Posterior cingulate gyrus (tissue), 11 donors: ENCODE results near the gene PTPRN2.

Experiments used
- DNase-seq, 10 donors: peaks; one replicate each; pipeline versions ENCODE4 v3.0.0 to v3.0.0-alpha.2; 2020 to 2021; ENCODE audit warnings: mixed read lengths in 3 of 10
- intact Hi-C: fragments of 100-400 bp; cut with DNase I; formaldehyde crosslinking; loops from one replicate; pipeline ENCODE4 v1.15.1; 2023

The PTPRN2 gene

GRCh38 chr7:157612664-157613561 is 974.7 kb downstream of the PTPRN2 start:
- peak in 3 of 10 donors; percentile 61 to 85 (median 81) for DNase-seq

DNA sequence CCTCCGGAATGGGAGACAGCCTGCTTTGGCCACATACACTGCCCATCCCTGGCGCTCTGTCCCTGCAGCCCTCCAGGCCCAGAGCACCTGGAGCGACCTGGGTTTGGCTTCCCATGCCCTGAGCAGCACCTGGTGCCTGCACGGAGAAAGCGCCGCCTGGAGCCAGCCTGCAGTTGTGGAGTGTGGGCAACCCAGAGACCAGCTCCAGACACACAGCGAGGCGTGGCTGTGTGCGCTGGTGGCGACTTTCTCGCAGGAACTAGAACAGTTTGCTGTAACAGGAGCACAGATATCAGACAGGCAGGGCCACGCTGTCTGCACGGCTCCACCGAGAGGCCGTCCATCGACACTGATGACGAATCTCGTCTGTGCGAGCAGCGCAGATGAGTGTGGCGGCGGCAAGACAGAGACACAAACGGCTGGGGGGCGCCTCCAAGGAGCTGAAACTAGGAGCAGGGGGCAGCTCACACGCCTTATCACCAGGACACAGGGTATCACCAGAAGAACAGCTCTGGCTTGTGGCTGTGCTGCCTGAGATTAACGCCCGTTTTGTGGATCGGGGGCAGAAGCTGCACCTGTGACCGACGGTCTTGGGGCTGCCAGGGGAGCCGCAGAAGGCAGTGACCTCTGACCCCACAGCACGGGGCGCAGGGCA is 975.5 kb downstream of the PTPRN2 start:
- peak in 2 of 10 donors; percentile 77 to 80 for DNase-seq
- intact Hi-C loops: no loop called here

More at GRCh38 chr7:157612664-157613561, 974.7 kb downstream of the PTPRN2 start:
- intact Hi-C loops: no loop called here

DNA sequence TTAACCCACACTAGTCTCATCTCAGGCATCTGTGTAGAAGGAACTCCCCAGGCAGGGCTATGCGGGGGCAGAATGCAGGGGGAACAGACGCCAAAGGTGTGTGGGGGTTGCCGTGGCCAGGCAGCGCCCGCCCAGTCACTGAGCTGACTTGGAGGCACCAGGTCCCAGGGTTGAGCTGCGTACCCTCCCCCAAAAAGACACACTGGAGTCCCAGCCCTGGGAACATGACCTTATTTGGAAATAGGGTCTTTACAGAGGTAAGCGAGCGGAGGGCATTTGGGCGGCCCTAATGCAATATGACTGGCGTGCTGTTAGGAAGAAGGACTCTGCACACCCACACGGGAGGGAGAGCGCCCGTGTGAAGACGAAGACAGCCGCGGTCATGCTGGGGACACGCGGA is 976.3 kb downstream of the PTPRN2 start:
- peak in 2 of 10 donors; percentile 73 to 75 for DNase-seq

GRCh38 chr7:157610671-157611295 is 976.8 kb downstream of the PTPRN2 start:
- peak in 2 of 10 donors; percentile 51 to 81 for DNase-seq
- intact Hi-C loops: no loop called here

More for the DNA sequence above, 976.3 kb downstream of the PTPRN2 start:
- intact Hi-C loops: no loop called here

DNA sequence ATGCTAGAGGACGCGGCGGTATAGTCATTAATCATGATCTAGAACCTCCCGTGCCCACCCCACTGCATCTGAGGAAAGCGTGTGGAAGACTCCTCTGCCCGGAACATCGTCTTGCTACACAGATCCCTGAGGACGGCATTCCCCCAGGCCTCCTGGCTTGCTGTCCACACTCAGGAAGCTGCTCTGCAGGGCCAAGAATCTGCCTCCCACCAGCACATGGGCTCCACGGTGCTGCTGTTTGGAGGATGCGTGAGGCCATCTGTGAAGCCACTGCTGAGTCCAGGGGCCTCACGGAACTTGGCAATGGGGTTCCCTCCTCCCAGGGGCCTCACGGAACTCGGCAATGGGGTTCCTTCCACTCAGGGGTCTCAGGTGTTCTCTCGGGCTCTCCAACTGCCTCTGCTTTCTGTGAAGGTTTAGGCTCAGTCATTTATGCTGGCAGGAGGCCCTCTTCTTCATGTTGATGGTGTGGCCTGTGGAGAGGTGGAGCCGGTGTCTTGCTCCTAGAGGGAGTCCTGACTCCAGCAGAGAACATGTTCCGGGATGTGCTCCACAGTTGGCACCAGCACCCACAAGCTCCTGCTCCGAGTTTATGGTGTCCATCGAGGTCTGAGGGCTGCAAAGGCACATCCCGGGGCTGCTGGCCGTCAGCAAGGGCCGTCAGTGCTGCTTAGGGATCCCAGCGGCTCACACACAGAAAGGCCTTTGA is 977.5 kb downstream of the PTPRN2 start:
- DNase-seq: peak in 2 of 10 donors; percentile 62 to 69

GRCh38 chr7:157609516-157609915 is 978.1 kb downstream of the PTPRN2 start:
- intact Hi-C loops: loop anchor here (10.0 kb wide), 1 partner anchor 75 kb away; no protein-coding TSS in a partner anchor
- DNase-seq: peak in 2 of 10 donors; percentile 65 to 76

More for the DNA sequence above, 977.5 kb downstream of the PTPRN2 start:
- intact Hi-C loops: loop anchor here (10.0 kb wide), 1 partner anchor 75 kb away; no protein-coding TSS in a partner anchor

GRCh38 chr7:157607218-157607617 is 980.4 kb downstream of the PTPRN2 start:
- DNase-seq: peak in 2 of 10 donors; percentile 15 to 67
- intact Hi-C loops: loop anchor here (10.0 kb wide), 1 partner anchor 78 kb away; no protein-coding TSS in a partner anchor

DNA sequence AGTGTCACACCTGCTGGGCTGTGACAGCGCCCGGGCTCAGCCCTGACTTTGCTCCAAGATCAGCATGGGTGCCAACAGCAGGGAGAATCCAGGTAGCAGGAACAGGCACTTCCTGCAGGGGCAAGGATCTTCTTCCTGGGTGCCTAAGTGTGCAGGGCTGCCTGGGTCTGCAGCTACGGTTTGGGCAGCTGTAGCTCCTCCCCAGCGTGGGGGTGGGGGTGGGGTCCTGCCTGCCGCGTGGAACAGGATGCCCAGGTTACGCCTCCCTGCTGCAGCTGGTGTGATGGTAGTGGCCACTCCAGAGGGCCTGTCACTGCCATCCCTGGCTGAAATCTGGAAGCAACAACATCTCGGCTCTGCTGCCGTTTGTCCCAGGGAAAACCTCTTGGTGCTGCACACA is 981.5 kb downstream of the PTPRN2 start:
- intact Hi-C loops: loop anchor here (10.0 kb wide), 1 partner anchor 79 kb away; no protein-coding TSS in a partner anchor
- DNase-seq: peak in 2 of 10 donors; percentile 60 to 61

GRCh38 chr7:157605638-157606037 is 982.0 kb downstream of the PTPRN2 start:
- peak in 1 of 10 donors; percentile 24 for DNase-seq

GRCh38 chr7:157604661-157605381 is 982.8 kb downstream of the PTPRN2 start:
- intact Hi-C loops: loop anchor here (10.0 kb wide), 1 partner anchor 80 kb away; no protein-coding TSS in a partner anchor
- peak in 2 of 10 donors; percentile 75 to 76 for DNase-seq

More at GRCh38 chr7:157605638-157606037, 982.0 kb downstream of the PTPRN2 start:
- intact Hi-C loops: loop anchor here (10.0 kb wide), 1 partner anchor 79 kb away; no protein-coding TSS in a partner anchor

DNA sequence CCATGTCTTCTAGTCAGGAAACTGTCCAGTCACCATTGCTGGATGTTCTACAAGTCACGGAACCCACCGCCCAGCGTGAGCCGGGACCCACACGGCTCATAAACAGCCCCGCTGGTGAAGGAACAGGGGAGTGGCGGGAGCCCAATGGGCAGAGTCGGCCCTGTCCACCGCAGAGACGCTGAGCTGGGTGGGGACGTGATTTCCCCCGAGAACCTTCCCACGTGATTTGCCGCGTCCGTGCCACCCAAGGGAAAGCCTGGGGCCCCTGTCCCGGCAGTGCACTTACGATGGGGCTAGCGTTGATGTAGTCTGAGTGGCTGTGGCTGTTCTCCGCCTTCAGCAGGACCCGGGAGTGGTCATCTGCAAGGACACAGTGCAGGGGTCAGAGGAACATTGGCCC is 983.9 kb downstream of the PTPRN2 start:
- intact Hi-C loops: loop anchor here (10.0 kb wide), 1 partner anchor 81 kb away; no protein-coding TSS in a partner anchor
- peak in 1 of 10 donors; percentile 49 for DNase-seq

- DNase-seq: peak in 1 of 10 donors; percentile 51
- intact Hi-C loops: loop anchor here (10.0 kb wide), 1 partner anchor 82 kb away; no protein-coding TSS in a partner anchor
These were observed 984.6 kb downstream of the PTPRN2 start for GRCh38 chr7:157603005-157603404.

GRCh38 chr7:157602581-157602980 is 985.0 kb downstream of the PTPRN2 start:
- intact Hi-C loops: loop anchor here (10.0 kb wide), 1 partner anchor 82 kb away; no protein-coding TSS in a partner anchor
- DNase-seq: peak in 2 of 10 donors; percentile 52 to 69

DNA sequence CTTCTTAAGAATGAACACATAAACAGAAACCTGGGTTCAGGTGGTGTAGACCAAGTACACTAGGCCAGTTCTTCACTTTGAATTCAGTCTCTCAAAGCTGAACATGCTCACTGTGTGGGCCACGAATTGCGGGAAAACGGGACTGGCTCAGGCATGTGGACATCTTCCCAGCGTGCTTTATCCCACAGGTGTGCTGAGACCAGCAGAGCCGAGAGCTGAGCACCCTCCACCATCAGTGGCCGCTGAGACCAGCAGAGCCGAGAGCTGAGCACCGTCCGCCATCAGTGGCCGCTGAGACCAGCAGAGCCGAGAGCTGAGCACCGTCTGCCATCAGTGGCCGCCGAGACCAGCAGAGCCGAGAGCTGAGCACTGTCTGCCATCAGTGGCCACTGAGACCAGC is 985.5 kb downstream of the PTPRN2 start:
- intact Hi-C loops: loop anchor here (10.0 kb wide), 1 partner anchor 83 kb away; no protein-coding TSS in a partner anchor
- DNase-seq: peak in 1 of 10 donors; percentile 63

DNA sequence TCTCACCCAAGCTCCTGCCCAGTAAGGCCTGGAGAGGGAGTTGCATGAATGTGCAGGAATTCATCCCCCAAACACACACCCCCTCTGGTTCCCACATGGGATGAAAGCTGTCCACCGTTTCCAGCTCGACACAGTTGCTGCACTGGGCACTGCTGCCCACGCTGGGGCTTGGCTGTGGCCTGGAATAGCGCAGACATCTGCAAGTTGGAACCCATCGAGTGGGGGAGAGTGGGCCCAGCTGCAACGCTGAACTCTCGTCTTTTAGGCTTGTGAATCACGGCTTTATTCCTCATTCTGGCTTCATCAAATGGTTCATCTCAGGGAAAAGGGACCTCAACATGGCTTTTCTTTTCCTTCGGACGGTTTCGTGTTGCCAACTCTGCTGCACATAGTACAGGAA is 986.1 kb downstream of the PTPRN2 start:
- DNase-seq: peak; percentile 42 to 95 (median 63)
- intact Hi-C loops: loop anchor here (10.0 kb wide), 1 partner anchor 83 kb away; no protein-coding TSS in a partner anchor

DNA sequence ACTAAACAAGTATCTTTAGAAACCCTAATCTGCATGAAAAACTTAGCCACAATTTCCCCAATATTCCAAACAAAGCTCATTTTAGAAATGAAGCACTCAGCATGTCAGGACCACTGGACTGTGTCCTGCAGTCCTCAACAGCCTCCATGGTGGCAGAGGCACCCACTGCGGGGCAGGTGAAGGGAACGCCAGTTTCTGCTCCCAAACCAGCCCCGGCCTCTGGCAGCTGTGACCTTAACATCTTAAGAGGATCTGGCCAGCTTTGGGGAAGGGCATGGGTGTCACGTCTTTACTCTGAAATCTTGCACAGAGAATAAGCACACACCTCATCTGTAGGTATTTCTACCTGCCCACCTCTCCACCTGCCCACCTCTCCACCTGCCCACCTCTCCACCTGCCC is 988.1 kb downstream of the PTPRN2 start:
- peak in 2 of 10 donors; percentile 24 to 64 for DNase-seq

DNA sequence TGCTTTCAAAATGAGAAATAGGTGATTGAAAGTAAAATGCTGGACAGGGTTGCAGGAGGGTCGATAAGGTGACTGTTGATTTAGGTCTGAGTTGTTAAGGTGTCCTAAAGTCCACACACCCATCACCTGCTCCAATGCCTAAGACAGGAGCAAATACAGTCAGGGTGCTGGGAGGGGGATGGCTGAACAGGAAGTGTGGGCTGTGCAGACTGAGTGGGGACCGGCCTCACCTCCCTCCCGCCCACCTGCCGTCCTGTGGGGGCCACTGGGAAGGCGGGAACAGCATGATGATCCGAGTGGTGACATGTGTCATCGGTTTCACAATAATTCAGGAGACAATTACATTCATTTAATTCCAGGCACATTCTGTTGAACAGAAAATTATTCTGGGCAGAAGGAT is 990.1 kb downstream of the PTPRN2 start:
- DNase-seq: peak in 2 of 10 donors; percentile 36 to 41
- intact Hi-C loops: no loop called here

More for the DNA sequence above, 988.1 kb downstream of the PTPRN2 start:
- intact Hi-C loops: no loop called here

GRCh38 chr7:157596881-157597280 is 990.7 kb downstream of the PTPRN2 start:
- DNase-seq: peak in 2 of 10 donors; percentile 33 to 40

More at GRCh38 chr7:157596881-157597280, 990.7 kb downstream of the PTPRN2 start:
- intact Hi-C loops: no loop called here
